ENCODE results near the gene AARS2.
"Not testable (repeated sequence)": the region's sequence is repeated elsewhere in the genome, so short reads cannot be mapped to it uniquely, and the experiment has no call there.

Gene AARS2

DNA sequence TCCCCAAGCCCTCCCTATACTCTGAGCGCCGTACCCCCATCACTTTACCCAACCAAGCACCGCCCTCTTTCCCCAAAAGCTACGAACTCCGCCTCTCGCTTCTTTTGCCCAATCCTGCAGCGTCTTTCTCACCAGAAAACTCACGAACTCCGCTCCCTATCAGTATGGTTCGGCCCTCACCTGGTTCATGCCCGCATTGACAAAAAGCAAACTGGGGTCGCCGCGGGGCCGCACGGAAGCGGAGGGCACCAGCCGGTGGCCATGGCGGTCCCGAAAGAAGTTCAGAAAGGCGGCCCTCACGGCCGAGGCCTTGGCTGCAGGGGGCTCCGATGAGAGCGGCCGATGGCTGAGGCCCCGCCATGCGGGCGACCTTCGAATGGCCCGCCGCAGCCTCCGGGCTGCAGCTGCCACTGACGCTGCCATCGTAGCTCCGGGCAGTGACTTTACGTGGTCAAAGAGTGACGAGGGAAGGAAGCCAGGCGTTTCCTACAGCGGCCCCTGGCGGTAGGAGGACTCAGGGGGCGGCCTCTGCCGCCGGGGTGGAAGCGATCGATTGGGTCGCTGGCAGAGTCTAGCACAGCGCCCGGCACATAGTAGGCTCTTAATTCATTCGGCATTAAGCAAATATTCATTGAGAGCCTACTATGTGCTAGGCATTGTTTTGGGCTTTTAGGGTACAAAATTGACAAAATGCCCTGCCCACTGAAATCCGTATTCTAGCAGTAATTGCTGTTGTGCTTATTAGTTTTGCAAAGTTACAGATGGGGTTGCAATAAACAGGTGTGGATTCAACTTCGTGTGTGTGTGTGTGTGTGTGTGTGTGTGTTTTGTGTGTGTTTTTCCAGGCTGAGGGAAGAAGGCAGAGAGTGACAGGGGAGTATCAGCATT lies at the start of gene AARS2:
AARS2 (minus strand) TSS at position 447 of the 888 bp plus-strand sequence; CDS start at position 423, 24 bp downstream.
- DNase-seq, result peak; percentile 82

DNA sequence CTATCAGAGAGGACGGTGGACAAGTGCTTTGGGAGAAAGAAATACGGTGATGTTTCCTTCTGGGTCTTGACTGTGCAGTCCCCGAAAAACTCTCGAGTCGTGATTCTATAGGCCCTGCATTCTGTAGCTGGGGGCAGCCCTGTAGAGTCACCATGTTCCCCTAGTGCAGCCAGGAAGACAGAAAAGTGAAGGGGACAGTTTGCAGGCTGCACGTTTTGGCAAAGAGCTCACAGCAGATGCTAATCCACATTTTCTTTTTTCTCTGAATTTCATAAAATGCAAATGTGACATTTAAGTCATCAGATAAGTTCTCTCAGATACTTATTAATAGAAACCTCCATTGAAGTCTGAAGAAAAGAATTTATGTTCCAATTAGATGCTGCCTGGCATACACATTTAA lies 48.8 kb upstream of the AARS2 start:
- no peak for DNase-seq

DNA sequence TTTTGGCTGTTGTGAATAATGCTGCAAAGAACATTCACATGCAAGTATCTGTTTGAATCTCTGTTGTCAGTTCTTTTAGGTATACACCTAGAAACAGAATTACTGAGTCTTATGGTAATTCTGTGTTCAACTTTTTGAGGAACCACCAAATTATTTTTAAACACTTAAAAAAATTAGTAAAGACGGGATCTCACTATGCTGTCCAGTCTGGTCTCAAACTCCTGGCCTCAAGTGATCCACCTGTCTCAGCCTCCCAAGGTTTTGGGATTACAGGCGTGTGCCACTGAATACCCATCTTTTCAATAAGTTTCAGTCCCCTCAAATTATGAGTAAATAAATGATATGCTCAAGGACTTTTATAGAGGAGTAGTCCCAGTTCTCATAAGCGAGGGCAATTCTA lies 46.8 kb upstream of the AARS2 start:
- DNase-seq, result no peak

DNA sequence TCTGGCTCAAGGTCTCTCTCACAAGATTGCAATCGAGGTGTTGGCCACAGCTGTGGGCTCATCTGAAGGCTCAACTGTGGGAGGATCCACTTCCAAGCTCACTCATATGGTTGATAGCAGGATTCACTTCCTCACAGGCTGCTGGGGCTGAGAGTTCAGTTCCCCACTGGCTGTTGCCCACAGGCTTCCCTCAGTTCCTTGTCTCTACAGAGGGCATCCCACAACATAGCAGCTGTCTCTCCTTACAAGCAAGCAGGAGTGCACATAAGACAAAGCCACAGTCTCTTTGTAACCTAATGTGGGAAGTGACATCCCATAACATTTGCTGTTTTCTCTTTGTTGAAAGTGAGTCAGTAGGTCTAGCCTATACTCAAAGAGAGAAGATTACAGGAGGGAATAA lies 43.3 kb upstream of the AARS2 start:
- DNase-seq, result no peak

DNA sequence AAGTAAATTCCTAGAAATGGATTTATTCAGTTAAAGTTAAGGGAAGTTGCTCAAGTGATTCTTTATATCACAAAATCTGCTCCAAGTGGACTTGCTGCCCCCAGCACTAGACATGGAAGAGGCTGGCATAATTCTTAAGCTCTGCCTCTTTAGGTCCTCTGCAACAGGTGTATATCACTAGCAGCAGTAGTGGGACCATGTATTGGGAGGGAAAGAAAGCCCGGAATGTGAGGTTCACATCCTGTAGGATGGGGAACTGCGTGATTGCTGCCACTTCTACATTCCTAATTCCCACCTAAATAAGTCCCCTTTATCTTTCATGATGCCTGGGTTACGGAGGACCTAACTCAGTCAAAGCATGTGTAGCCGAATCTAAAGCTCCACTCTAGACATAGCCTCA lies 42.5 kb upstream of the AARS2 start:
- DNase-seq, result no peak

DNA sequence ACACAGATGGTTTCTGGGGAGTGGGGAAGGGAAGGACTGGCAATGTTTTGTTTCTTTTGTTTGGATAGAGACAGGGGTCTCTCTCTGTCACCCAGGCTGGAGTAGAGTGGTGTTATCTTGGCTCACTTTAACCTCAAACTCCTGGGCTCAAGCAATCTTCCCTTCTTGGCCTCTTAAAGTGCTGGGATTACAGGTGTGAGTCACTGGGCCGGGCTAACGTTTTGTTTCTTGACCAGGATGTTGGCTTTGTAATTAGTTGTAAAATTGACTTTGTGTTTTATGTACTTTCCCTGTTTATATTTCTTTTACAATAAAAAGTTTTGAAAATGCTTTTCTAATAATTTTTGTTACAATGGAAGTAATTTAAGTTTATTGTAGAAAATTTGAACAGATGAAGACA lies 40.2 kb upstream of the AARS2 start:
- no peak for DNase-seq

DNA sequence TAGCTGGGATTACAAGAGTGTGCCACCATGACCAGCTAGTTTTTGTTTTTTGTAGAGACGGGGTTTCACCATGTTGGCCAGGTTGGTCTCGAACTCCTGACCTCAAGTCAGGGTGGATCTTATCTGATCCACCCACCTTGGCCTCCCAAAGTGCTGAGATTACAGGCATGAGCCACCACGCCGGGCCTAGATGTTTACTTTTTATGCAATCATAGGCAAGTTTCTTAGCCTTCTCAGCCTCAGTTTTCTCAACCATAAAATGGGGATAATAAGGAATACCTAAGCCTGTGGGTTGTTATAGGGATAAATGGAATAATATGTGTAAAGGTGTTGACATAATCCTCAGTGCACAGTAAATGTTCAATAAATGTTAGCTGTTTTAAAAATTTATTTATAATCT lies 39.1 kb upstream of the AARS2 start:
- DNase-seq, result no peak

DNA sequence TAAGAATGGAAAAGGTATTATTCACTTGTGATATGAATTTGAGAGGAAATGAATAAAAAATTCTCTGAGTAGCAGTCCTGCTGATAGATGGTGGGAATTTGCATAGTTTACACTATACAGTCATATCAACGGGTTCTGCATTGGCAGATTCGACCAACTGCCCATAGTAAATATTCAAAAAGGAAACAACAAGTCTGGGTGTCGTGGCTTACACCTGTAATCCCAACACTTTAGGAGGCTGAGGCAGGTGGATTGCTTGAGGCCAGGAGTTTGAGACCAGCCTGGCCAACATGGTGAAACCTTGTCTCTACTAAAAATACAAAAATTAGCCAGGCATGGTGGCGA lies 37.5 kb upstream of the AARS2 start:
- DNase-seq, result not testable (repeated sequence)

DNA sequence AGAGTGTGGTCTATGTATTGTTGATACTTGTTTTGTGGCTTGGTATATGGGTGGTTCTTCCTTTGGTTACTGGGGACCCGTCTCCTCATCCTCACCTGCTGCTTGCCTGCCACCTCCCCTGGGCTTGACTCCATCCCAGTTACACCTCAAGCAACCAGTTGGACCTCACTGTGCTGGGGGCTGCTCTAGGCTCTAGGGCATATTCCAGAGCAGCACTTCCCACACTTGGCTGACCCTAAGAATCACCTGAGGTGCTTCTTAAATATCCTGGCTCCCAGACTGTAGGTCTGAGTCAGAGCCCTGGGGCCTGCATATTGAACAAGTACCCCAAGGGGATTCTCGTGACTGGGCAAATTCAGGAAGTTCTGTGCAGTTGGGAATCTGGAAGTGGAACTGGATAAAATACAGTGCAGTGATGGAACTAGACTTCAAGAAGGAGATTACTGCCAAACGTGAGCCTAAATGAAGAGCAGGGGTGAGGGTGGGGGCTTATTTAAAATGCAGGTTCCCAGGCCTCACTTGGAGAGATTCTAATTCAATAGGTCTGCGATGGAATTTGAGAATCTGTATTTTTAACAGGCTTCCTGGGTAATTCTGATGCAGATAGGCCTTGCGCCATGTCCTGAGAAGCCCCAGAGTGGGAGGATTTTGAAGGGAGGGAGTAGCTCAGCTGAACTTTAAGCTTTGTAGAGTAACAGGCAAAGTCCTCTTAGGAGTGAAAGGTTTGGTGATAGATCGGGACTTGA lies 36.9 kb upstream of the AARS2 start:
- DNase-seq, result no peak

DNA sequence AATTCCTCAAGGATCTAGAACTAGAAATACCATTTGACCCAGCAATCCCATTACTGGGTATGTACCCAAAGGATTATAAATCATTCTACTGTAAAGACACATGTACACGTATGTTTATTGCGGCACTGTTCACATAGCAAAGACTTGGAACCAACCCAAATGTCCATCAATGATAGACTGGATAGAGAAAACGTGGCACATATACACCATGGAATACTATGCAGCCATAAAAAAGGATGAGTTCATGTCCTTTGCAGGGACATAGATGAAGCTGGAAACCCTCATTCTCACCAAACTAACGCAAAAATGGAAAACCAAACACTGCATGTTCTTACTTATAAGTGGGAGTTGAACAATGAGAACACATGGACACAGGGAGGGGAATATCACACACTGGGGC lies 33.7 kb upstream of the AARS2 start:
- DNase-seq, result not testable (repeated sequence)

DNA sequence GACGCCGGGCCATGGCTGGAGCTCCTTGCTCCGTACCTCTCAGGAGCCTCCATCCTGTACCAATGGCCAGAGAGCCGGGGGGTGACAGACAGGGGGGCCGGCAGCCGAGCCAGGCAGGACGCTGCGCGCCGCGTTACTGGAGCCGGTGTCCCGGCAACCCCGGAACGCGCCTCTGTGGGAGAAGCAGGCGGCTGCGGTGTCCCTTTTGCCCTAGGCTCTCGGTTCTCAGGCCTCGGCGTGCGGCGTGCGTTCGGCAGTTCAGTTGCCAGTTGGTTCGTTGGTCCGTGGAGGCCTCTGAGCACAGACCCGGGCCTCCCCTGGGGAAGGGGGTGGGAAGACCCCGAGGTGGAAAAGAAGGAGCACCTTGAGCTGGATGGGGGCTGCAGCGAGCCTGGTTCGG lies 29.3 kb upstream of the AARS2 start, which contains the start of gene SPATS1:
SPATS1 (plus strand) TSS at position 162 of the 400 bp plus-strand sequence. CDS start 446 bp downstream, outside the sequence.
- peak; percentile 15 for DNase-seq

DNA sequence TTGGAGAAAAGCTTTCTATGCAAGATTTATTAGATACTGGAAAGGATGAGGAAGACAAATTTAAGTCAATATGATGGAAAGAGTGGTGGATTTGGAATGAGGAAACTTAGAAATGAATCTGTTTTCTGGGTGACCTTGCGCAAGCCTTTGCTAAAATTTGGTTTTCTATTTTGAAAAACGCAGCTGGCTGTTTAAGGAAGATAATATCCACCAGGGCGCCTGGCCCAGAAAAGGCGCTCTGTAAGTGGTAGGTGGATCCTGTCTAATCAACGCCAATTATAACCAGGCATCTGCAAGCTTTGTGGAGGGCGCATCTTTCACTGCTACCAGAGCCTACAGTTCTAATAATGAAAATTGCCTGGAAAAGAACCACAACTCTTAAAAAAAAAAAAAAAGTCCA lies 28.9 kb upstream of the AARS2 start:
- DNase-seq, result no peak

DNA sequence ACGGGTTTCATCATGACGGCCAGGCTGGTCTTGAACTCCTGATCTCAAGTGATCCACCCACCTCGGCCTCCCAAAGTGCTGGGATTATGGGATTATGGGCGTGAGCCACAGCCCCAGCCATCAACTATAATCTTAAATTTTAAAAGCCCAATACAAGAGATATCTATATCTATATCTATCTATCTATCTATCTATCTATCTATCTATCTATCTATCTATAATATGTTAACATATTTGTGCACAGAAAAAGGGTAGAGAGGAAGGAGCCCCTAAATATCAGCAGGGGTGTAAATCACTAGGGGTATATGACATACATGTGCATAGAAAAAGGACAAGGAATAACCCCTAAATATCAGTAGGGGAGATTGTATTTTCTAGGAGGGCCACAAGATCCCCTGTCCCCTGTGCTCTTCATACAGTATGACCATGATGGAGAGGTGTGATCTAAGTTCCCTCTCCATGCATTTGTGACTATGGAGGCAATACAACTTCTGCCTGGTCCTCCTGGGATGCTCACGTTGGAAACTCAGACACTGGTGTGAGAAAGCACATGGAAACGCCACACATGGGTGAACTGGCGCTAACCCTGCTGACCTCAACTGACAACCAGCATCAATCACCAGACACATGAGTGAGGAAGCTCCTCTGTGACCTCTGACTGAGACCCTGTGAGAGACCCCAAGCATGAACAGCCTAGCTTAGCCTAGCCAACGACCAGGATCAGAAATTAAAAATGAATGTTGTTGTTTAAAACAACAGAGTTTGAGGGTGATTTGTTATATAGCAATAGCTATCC lies 28.1 kb upstream of the AARS2 start:
- DNase-seq, result no peak

DNA sequence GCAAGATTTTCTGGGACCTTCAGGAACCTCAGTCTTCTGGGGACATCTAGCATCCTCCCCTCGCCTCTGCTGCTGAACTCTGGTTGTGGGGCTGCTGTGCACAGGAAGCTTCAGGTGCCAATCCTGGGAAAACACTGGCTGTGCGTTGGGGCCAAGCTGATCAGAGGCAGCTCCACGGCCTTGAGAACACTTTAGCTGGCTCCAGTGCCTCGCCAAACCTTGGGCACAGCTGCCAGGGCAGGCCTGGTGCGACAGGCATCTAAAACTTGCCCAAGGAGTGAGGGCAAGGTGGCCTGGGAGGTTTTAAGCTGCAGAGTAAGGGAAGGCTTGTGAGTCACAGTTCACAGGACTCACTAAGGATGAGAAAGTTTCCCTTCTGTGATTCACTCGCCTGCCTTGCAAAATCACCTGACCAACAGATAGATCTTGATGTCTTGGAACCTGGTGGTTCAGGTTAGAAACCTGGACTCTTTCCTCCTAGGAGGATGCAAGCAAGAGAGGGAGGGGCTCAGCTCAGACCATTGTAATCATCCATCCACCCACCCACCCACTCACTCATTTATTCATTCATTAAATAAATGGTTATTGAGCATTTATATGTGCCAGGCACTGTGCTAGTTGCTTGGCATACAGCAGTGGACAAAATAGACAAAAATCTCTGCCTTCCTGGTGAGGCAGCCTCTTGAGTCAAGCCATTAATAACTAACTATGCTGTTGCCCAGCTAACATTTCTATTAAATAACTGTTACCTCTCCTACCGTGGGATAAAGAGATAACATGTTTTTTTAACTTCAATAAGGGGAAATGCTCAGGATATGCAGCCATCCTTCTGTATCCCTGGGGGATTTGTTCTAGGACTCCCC lies 26.8 kb upstream of the AARS2 start:
- DNase-seq, result peak; percentile 39

DNA sequence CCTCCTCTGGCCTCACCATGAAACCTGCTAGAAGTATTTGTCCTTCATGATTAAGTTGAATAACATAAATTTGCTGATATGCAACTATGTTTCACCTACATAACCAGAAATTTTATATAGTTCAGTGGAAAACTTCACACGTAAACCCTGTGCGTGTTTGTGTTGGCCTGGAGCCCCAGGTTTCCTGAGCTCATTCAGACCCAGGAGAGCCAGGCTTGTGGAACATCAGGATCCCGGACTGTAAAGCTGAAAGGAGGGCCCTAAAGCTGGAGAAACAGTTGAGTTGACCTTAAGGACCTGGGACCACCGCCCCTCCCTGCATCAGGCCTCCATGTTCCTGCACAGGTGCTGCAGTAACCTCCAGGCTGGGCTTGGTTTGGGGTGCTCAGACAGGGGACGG lies 26.2 kb upstream of the AARS2 start:
- no peak for DNase-seq

DNA sequence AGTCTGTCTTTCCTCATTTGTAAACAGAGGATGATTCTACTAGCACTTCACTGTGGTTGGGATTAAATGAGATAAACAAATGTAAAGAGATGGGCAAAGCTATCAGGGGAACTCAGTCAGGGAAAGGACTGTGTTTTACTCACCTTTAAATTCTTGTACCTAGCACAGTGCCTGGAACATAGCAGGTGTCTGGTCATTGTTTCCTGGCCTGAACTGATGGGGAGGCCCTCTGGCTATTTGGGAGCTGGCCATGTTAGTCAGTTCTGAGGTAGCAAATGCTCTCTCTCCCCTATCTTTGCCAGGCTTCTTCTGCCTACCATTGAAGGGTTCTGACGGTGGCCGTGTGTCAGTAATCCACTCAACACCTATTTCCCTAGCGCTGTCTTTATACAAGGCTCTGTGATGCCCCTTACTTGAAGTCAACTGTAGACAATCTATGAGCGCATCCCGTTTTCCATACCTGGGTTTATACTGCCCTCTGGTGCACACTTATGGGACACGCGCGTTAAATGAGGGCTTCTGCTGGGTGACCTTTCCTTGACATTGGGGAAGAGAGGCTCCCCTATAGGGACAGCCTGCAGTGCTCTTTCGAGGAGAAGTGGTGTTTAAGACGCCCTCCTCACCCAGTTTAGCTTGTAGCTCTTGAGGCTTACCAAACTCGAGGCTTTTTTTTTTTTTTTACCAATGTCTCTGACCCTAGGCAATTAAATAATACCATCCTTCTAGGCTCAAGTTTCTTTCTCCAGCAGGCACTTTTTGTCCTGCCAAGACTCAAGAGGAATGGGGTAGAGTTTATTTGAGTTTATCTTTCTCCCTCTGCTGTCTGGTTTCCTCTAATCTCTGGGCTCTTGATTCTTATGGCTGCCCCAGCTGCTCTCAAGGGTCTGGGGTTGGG lies 25.3 kb upstream of the AARS2 start:
- DNase-seq, result peak; percentile 62

DNA sequence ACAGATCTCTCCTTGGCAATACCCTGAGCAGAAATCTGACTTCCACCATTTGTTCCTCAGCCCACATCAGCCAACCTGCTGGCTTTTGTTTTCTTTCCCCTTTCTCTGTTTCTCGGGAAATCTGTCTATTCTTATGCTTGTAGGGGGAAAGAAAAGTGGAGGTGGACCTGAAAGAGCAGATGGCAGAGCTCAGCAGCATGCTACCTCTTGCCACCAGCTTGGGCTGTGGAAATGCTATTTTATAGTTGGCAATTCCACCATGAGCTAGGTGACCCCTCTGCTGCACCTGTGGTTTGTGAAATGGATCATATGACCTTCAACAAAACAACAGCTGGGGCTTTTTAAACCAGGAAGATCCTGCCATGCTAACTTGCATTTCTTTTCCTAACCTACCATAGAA lies 22.5 kb upstream of the AARS2 start:
- no peak for DNase-seq

DNA sequence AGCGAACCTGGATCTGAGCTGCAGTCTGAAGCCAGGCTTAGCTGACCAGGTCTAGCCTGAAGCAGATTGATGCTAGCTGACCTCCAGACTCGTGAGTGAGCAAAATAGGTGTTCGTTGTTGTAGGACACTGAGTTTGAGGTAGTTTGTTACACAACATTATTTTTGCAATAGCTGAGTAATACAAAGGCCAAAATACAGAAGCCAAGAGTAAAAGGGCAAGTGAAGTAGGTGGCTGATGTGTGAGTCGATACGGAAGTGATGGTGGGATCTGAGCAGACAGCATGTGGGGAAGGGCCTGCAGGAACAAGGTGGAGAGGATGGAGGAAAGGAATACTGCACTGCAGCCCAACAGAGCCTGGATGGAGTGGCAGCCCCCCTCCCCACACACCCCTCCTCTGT lies 20.8 kb upstream of the AARS2 start:
- no peak for DNase-seq

DNA sequence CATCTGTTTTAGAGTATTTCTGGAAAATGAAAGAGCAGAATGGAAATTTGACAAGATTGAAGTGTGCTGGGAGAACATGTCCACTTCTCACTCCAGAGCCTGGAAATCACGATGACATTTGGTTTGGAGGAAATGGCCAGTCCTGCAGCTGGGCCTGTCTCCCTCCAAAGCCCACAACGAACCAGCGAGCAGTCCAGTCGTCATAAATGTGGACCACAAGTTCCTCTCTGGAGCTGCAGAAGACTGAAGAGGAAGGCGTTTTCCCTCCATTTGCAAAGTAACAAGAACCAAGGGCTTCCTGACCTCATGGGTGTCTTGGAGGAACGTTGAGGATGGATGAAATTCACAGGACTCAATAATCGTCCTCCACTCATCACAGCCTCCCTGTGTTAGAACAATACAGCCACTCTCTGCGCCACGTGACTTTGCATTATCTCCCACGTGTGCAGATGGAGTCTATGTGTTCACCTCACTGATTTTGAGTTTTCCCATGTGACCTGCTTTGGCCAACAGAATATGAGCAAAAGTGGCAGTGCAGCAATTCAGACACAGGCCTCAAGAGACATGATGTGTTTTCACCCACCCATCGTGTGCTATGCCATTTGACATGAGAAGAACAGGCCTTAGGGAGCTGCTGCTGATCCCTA lies 20.2 kb upstream of the AARS2 start:
- DNase-seq, result no peak

DNA sequence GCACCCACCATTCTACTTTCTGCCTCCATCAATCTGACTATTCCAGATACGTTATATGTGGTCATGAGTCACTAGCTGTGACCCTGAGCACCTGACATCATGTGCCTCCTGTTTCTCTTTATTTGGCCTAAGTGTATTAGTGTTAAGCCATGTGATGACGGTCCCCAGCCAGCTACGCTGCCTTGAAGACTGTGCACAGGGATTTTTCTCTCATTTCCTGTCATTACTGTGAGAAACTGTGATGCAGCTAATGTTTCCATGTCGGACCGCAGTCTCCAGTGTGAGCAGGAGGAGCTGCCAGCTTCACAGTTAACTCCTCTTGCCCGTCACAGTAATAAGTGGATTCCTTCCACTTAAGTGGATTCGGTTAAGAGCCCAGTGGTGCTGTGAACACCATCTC lies 19.4 kb upstream of the AARS2 start:
- no peak for DNase-seq

DNA sequence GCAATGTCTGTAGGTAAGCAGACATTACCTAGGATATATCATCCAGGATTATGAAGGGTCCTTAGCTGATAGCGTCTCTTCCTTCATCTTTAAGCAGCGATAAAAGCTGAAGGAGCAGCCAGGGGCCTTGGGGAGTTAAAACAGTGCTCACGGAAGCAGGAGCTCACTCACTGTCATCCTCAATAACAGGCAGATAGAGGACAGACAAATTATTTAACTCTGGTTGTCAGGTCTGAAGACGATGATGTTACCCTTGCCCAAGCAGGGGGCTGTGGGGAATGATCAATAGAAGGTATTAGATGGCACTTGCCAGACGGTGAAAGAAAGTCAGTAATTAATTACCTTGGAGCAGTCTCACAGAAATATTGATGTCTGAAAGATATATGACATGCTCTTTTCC lies 16.7 kb upstream of the AARS2 start:
- no peak for DNase-seq
